ENCODE data around the gene LAYN. TPM values are rescaled to one million over a fixed set of nuclear protein-coding genes. Genes with fewer than 3 reads are reported as not detected.

LAYN gene
- 6.0 and 7.2 TPM in 2 replicates for total RNA-seq

DNA sequence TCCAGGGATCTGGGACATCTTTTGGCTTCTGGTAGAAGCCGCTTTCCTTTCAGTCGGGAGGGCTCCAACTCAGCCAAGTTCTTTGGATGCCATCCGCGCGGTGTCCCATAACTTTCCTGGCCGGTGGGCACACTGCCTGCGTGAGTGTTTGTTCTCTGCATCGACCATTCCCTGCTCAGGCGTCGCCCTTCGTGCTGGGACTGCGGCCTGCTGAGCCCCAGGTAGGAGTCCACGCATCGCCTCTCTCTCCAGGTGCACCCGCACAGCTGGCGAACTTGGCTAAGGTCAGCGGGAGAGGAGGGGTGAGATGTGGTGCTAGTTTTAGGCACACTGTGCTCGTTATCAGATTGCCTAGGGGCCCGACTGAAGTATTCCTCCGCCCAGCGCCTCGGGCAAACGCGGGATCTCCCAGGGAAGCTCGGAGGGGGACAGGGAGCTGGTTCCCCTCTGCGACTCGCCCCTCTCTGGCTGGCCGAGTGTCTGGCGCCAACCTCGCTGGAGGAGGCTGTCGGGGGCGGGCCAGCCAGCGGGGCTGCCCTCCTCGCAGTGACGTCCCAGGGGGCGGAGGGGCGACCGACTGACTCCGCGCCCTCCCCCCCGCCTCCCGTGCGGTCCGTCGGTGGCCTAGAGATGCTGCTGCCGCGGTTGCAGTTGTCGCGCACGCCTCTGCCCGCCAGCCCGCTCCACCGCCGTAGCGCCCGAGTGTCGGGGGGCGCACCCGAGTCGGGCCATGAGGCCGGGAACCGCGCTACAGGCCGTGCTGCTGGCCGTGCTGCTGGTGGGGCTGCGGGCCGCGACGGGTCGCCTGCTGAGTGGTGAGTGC, at the start of gene LAYN:
LAYN (plus strand) TSS at position 607 of the 823 bp plus-strand sequence; CDS start at position 731, 124 bp downstream.

GRCh38 chr11:111512296-111513239, 28.0 kb upstream of the LAYN start, which contains the start of gene BTG4:
TSS of gene BTG4 (minus strand) at chr11:111512386. CDS start at chr11:111498776, 13,610 bp downstream.

GRCh38 chr11:111514216-111515031, 26.1 kb upstream of the LAYN start, which contains the start of gene HOATZ:
TSS of gene HOATZ (plus strand) at chr11:111514778. CDS start at chr11:111514785, 7 bp downstream.

GRCh38 chr11:111601979-111602864, 61.7 kb downstream of the LAYN start, which contains the start of gene SIK2:
TSS of gene SIK2 (plus strand) at chr11:111602449. CDS start at chr11:111602564, 115 bp downstream.

Other genes starting within 250 kb of the LAYN start
- not detected in 2 replicates for gene POU2AF3, start 242.2 kb upstream of the LAYN start, total RNA-seq
- gene POU2AF1, start 161.4 kb upstream of the LAYN start, total RNA-seq = not detected in 2 replicates
- gene BTG4, start 28.3 kb upstream of the LAYN start, total RNA-seq = not detected in 2 replicates
- not detected in 2 replicates for gene HOATZ, start 25.9 kb upstream of the LAYN start, total RNA-seq
- 4.4 and 7.8 TPM in 2 replicates for gene SIK2, start 61.7 kb downstream of the LAYN start, total RNA-seq
- 35.5 and 35.7 TPM in 2 replicates for gene PPP2R1B, start 225.7 kb downstream of the LAYN start, total RNA-seq

Measured in endothelial cell of coronary artery (primary cell).